ENCODE measurements around the gene DNM3. TPM values are rescaled to one million over a fixed set of nuclear protein-coding genes. Genes with fewer than 3 reads are reported as not detected.

The DNM3 gene
- total RNA-seq, 1 experiment from 2014 or later, result 0.11 TPM

GRCh38 chr1:172384656-172385055 is 543.4 kb downstream of the DNM3 start:
- peaks cover 6% of the 10 kb centered on the region for H3K4me1 Mint-ChIP-seq (ENCODE audit: low read depth, unreplicated experiment)
- H3K36me3 Mint-ChIP-seq (ENCODE audit: insufficient read depth, unreplicated experiment), result no peaks in the 10 kb centered on the region
- H3K9me3 Mint-ChIP-seq (ENCODE audit: unreplicated experiment), result no peaks in the 10 kb centered on the region
- intact Hi-C loops (cut with micrococcal nuclease; ENCODE audit: unreplicated experiment), result no loop called here
- no TSS peak for BruUV-seq (replicated peaks)
- POLR2A ChIA-PET, result no interaction called here
- H3K36me3 ChIP-seq (ENCODE audit: control insufficient read depth, insufficient read depth, low read length), result no peaks in the 10 kb centered on the region
- H3K4me3 Mint-ChIP-seq (ENCODE audit: unreplicated experiment), result no peak overlapping the region
- H3K4me1 ChIP-seq, result peaks cover 6% of the 10 kb centered on the region; the same call in 1 of the 2 replicates
- H3K27ac Mint-ChIP-seq (ENCODE audit: unreplicated experiment), result no peak overlapping the region
- H3K4me3 ChIP-seq (ENCODE audit: low read depth, low read length), result no peak overlapping the region
- CTCF ChIA-PET, result no interaction called here
- H3K27me3 ChIP-seq (replicated peaks; ENCODE audit: control insufficient read depth, insufficient read depth, low read length), result no peaks in the 10 kb centered on the region
- H3K9me3 ChIP-seq, result no peaks in the 10 kb centered on the region
- no peak for DNase-seq
- no peak for TF ChIP-seq CTCF (IDR thresholded peaks at IDR 0.05; ENCODE audit: insufficient read depth in 1 of 2, low read depth in 1 of 2, low read length in 1 of 2, severe bottlenecking in 1 of 2, unreplicated experiment in 1 of 2)
- H3K27me3 Mint-ChIP-seq (ENCODE audit: insufficient read depth, unreplicated experiment), result no peaks in the 10 kb centered on the region

GRCh38 chr1:172386046-172386445 is 544.7 kb downstream of the DNM3 start:
- Mint-ChIP-seq H3K27ac (ENCODE audit: unreplicated experiment) (no peak overlapping the region), H3K4me3 (ENCODE audit: unreplicated experiment) (no peak overlapping the region), H3K27me3 (ENCODE audit: insufficient read depth, unreplicated experiment) (no peaks in the 10 kb centered on the region), H3K9me3 (ENCODE audit: unreplicated experiment) (no peaks in the 10 kb centered on the region), H3K4me1 (ENCODE audit: low read depth, unreplicated experiment) (peaks cover 9% of the 10 kb centered on the region), H3K36me3 (ENCODE audit: insufficient read depth, unreplicated experiment) (no peaks in the 10 kb centered on the region)
- CTCF ChIA-PET, result no interaction called here
- BruUV-seq (replicated peaks), result no TSS peak
- no peak for TF ChIP-seq CTCF (IDR thresholded peaks at IDR 0.05; ENCODE audit: insufficient read depth in 1 of 2, low read depth in 1 of 2, low read length in 1 of 2, severe bottlenecking in 1 of 2, unreplicated experiment in 1 of 2)
- intact Hi-C loops (cut with micrococcal nuclease; ENCODE audit: unreplicated experiment), result no loop called here
- POLR2A ChIA-PET, result no interaction called here
- Histone ChIP-seq H3K36me3 (ENCODE audit: control insufficient read depth, insufficient read depth, low read length) (no peaks in the 10 kb centered on the region), H3K4me1 (peaks cover 8% of the 10 kb centered on the region; the same call in 1 of the 2 replicates), H3K4me3 (ENCODE audit: low read depth, low read length) (no peak overlapping the region), H3K9me3 (no peaks in the 10 kb centered on the region), H3K27me3 (replicated peaks; ENCODE audit: control insufficient read depth, insufficient read depth, low read length) (no peaks in the 10 kb centered on the region)
- DNase-seq, result no peak

GRCh38 chr1:172388490-172388889 is 547.2 kb downstream of the DNM3 start:
- H3K9me3 Mint-ChIP-seq (ENCODE audit: unreplicated experiment), result no peaks in the 10 kb centered on the region
- Histone ChIP-seq H3K4me1 (peaks cover 5% of the 10 kb centered on the region; the same call in 1 of the 2 replicates), H3K4me3 (ENCODE audit: low read depth, low read length) (no peak overlapping the region), H3K9me3 (no peaks in the 10 kb centered on the region), H3K36me3 (ENCODE audit: control insufficient read depth, insufficient read depth, low read length) (no peaks in the 10 kb centered on the region), H3K27me3 (replicated peaks; ENCODE audit: control insufficient read depth, insufficient read depth, low read length) (no peaks in the 10 kb centered on the region)
- no peak overlapping the region for H3K27ac Mint-ChIP-seq (ENCODE audit: unreplicated experiment)
- BruUV-seq (replicated peaks), result no TSS peak
- no peaks in the 10 kb centered on the region for H3K27me3 Mint-ChIP-seq (ENCODE audit: insufficient read depth, unreplicated experiment)
- no peaks in the 10 kb centered on the region for H3K36me3 Mint-ChIP-seq (ENCODE audit: insufficient read depth, unreplicated experiment)
- DNase-seq, result no peak
- ChIA-PET CTCF (no interaction called here), POLR2A (no interaction called here)
- H3K4me1 Mint-ChIP-seq (ENCODE audit: low read depth, unreplicated experiment), result peaks cover 6% of the 10 kb centered on the region
- intact Hi-C loops (cut with micrococcal nuclease; ENCODE audit: unreplicated experiment), result no loop called here
- no peak for TF ChIP-seq CTCF (IDR thresholded peaks at IDR 0.05; ENCODE audit: insufficient read depth in 1 of 2, low read depth in 1 of 2, low read length in 1 of 2, severe bottlenecking in 1 of 2, unreplicated experiment in 1 of 2)
- no peak overlapping the region for H3K4me3 Mint-ChIP-seq (ENCODE audit: unreplicated experiment)

All from Caco-2 (cell line).